GM18511 (cell line): ENCODE results near the gene ROR1.

Experiments
- ATAC-seq: cut with Tn5 transposase; IDR thresholded peaks from one replicate; pipeline ENCODE4 v1.9.1; 2021; ENCODE audit warnings: mild to moderate bottlenecking, moderate library complexity; ENCODE audit not compliant: unreplicated experiment

Gene ROR1

DNA sequence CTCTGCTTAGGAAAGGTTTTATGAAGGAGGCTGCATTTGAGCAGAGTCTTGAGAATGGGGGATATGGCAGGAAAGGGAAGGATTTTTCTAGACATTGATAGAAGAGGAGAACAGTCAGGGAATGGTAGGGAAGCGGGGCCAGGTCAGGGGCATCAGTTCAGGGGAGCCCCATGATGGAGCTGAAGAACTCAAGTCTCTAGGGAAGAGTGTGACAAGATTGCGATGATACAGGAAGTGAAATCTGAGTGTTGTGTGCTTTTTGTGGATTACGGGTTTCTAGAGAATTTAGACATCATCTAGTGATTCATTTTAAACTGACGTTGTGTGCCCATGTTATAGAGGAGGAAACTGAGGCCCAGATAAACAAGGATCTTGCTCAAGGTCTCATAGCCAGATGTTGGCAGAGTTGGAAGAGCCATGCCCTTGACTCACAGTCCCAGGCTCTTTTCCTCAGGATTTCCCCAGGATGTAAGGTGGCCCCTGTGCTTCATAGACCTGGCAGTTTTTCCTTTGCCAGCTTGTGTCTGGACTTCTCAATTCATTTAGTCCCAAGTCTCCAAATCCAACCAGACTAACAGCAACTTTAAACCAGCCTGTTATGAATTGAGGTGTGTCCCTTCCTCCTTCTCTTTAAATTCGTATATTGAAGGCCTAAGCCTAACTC, 130.3 kb downstream of the ROR1 start:
- no peak for ATAC-seq

DNA sequence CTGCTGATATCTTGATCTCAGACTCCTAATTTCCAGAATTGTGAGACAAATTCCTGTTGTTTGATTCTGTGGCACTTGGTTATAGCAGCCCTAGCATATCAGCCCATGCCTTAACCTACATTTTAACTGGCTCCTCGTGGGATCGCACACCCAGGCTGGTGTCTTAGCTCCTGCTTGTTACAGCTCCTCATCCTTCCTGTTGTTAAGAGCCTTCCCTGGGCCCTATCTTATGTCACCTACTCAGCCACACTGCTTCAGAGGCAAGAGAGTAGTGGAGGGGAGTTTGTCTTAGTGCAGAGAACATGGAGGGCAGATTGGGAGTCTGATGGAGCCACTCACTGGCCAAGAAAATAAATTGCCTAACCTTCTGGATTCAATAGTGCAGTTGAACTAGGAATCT, 131.0 kb downstream of the ROR1 start:
- ATAC-seq: no peak

DNA sequence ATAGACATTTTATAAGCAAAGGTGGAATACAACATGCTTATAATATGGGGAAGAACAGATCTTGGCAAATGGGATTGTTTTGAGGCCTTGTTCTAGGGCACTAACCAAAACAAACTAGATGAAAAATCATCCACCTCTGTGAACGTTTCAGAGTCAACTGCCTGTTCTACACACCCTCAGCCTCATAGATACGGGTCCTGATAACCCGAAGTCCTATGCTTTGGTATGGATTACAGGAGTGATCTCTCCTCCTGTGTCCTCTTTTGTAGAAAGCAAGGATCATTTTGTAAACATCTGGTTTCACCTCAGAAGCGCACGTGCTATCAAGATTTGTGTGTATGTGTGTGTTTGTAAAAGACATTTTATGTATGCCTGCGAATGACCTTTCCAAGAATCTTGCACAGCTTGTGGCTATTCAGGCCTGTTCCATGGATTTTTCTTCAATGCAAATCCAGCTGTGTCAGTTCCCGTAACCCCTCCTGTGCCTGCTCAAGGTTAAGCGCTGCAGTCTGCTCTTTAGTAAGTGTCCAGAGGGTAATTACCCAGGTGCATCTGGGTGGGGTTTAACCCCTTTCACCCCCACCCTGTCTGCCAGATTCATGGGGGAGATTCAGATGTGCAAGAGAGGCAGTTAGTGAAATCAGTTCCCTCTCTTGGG, 132.4 kb downstream of the ROR1 start:
- ATAC-seq: no peak

DNA sequence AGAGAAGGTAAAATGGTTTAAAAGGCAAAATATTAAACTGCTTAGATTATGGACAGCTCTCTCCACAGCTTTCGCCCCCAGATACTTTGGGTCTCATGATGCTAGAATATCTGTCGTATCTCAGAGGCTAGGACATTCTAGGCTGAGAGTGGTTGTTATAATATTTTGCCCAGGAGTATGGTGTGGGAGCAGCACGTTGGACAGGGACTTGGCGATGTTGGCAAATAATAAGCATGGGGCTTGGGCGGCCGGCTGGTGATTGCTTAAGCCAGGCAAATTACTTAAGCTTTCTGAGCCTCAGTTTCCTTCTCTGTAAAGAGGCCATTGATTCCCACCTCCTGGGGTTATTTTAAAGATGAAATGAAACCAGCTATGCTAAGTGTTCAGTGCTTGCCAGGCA, 133.2 kb downstream of the ROR1 start:
- ATAC-seq: no peak

DNA sequence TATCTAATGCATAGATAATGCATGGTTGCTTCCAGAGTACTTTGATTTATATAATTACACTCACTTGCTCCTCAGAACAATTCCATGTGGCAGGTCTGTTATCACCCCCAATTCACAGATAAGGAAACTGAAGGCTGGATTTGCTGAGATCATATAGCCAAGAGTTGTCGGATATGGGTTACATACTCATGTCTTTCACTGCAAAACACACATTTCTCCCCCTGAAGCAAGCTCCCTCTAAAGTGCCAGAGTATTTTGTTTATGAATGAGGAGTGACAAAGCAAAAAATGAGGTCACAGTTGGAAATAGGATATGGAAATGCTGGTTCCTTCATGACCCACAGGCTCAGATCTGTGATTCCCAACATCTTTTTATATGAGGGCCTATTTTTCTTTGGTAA, 134.2 kb downstream of the ROR1 start:
- ATAC-seq: no peak

DNA sequence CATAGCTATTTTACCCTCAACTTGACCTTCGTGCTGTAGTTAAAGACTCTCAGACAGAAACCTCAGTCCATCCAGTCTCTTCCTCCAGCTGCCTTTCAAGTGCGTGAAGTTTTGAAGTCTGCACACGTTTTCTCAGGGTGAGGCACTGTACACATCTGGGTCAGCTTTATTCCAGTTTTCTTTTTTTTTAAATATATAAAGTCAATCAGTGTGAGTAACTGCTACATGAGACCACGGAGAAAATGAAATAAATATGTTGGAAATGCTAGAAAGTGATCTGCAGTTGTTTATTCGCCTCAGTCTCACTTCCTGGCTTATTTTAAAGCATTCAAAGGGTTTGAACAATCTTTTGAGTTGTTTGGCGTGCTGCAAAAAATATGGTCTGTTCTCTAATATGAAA, 135.7 kb downstream of the ROR1 start:
- ATAC-seq: no peak

DNA sequence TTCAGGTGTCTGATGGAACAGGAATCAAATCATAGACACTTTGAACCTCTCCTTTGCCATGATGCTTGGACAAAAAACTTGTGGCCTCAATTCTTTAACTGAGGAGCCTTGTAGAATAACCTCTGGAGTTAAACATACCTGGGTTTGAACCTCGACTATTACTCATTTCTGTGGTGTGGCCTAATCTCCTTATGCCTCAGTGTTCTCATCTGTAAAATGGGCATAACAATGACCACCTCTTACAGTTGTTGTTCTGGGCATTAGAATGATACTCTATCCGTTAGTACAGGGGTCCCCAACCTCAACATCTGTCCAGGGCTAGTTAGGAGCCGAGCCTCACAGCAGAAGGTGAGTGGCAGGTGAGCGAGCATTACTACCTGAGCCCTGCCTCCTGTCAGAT, 137.2 kb downstream of the ROR1 start:
- no peak for ATAC-seq

DNA sequence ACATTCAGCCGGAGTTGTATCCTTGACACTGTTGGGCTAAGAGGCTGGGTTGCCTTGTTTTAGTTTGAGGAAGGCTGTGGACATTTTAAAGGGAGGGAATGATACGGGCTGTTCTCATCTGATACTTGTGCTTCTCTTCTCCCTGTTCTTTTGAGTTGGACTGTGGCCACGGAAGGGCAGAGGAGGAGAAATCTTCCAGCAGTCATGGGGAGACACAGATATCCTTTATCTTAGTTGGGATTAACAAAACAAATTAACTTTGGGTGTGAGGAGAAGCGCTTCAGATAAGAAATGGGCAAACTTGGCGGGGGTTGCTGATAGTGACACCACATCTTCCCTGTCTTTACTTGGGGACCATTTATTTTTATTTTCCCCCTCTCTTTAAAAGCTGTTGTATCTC, 138.8 kb downstream of the ROR1 start:
- no peak for ATAC-seq

DNA sequence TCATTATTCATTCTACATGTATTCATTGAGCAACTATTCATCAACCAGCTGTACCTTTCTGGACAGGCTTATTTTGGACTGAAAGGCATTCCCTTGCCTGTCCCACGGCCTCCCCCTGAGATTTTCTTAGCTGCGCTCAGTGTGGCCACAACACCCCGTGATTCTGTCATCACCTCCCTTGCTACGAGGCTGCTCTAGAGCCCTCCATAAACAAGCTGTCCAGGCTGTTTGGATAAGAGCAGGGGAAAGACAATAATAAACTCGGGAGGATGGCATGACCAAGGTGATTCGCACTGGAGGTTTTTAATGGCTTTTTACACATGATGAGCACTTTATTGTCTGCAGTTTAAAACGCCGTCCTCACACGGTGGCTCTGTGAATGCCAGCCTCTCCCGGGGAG, 139.7 kb downstream of the ROR1 start:
- no peak for ATAC-seq

DNA sequence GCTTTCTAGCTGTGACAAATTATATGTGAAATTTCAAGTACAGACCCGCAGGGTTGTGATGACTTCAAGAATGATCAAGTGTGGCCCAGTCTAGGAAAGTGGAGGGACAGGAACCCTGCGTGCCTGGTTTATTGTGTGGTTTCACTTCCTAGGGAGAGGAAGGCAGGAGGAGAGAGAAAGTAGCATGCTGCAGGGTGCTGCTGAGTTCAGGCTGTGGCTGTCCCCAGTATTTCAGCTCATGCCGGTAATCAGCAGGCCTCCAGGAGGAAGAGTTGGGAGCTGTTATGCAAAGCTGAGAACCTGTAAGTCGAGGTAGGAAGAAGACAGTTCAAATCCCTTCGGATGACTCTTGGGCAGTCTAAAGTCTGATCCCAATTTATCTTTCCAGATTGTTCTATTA, 140.4 kb downstream of the ROR1 start:
- ATAC-seq: no peak

DNA sequence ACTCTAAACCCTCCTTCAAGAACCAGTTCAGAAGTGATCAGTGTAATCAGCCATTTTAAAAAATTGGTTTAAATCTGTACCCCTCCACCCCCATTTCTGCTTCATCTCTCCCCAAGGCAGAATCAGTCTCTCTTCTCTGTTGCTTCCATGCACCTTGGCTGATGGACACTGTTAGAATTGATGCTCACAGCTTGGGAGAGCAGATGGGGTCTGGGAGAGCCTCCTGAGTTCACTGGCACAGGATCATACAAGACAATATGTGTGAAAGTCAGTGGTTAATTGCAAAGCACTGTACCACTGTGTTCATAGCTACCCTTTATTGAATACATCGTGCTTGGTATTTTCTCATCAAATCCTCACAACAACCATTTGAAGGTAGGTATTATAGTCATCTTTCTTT, 140.9 kb downstream of the ROR1 start:
- ATAC-seq: no peak

DNA sequence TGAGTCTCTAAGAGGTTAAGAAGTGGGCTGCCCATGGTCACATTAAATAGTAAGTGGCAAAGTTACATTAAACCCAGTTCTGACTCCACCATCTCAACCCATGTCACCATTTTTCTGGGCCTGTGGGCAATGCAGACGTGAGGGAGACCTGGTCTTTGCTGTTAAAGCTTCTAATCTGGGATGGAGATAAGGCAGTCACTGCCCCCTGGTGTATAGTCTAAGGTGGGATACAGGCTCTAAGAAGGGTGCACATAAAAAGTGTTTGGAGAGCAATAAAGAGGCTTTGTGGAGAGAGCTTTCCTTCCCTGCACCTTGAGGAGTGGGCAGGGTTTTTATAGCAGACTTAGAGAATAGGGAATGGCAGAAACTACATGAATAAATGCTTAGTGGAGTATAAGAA, 141.3 kb downstream of the ROR1 start:
- no peak for ATAC-seq

DNA sequence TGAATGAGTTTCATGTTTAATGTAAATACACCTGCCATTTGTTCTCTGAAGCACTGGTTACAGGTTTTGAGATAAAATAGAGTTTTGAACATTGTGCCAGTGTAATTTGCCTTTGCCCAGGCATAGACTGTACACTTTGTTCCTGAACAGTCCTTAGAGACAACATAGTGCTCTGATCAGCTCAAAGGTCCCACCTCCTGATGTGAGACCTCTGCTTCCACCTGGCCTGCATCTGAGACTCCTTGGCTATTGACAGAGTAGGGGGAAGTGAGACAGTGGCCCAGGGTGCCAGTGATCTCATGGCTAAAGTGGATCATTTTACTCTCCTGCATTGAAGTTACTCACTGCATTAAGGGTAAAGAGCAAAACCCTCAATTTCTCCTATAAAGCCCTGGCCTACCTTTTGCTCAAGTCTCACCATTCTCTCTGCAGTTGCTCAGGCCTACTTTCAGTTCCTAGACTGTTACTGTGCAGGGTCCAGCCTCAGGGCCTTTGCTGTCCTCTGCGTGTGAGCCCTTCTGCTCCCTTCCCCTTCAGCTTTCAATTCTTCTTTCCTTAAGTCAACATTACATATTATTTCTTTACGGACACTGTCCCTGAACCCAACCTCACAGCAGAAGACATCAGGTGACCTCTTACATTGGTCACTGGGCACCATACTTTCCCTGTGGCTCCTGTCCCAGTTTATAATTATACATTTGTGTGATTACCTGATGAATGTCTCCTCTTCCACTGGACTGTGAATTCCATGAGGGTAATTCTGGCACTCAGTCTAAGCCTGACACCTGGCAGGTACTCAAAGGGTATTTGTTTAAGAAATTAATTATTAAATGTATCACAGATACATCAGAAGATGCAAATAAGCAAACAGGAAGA, 142.9 kb downstream of the ROR1 start:
- no peak for ATAC-seq

DNA sequence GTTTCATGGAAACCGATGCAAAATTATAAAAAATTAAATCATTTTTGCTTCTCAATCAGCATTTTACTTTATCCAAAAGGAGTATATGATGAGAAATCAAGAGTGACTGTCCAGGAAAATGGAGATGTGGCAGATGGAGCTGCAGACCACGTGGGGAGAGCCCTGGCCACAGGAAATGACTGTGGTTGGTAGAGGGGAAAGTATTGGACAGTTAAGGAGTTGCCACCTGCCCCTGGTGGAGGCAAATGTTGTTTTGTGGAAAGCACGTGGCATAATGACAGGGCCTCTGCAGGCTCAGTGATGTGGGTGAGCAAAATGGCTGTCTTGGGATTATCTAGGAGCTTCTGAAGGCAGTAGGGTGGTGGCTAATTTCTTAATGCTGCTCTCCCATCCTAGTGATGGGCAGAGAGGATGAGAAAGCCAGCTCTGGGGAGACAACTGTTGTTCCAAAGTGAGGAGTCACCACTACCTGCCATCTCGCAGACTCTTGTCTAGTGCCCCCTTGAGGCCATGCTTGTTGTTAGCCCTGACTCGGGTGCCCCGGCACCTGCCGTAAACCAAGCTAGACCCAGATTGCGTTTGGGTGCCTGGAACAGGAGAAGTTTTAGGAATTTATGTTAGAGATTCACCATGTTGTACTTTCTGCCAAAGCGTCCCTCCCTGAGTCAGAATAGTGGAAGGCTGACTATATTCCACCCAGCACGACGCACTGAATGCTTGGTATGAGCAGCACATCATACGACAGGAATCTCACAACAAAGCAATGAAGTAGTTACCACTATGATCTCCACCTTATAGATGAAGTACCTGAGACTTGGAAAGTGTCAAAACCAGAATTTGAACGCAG, 144.0 kb downstream of the ROR1 start:
- no peak for ATAC-seq

DNA sequence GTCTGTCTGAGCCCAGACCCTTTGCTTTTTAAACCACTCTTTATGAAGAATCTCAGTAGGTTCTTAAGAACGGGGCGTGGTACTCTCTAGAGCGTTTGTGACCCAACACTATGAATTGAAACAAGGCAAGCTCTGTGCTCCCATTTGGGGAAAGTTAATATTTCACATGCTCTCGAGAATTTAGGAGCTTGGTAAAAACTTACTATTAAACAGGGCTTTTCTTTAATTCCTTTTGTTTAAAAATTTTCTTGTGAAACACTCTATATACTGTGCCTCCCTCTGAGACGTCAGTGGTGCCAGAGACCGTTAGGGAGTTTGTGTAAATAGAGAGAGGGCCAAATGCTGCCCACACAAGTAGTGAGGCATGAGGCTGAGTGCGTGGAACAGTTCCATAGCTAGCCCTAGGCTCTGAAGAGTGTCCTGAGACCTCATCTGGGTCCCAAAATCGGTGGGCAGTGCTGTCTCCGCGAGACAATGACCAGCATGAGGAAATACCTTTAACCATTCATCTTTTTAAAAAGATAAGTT, 144.7 kb downstream of the ROR1 start:
- no peak for ATAC-seq

DNA sequence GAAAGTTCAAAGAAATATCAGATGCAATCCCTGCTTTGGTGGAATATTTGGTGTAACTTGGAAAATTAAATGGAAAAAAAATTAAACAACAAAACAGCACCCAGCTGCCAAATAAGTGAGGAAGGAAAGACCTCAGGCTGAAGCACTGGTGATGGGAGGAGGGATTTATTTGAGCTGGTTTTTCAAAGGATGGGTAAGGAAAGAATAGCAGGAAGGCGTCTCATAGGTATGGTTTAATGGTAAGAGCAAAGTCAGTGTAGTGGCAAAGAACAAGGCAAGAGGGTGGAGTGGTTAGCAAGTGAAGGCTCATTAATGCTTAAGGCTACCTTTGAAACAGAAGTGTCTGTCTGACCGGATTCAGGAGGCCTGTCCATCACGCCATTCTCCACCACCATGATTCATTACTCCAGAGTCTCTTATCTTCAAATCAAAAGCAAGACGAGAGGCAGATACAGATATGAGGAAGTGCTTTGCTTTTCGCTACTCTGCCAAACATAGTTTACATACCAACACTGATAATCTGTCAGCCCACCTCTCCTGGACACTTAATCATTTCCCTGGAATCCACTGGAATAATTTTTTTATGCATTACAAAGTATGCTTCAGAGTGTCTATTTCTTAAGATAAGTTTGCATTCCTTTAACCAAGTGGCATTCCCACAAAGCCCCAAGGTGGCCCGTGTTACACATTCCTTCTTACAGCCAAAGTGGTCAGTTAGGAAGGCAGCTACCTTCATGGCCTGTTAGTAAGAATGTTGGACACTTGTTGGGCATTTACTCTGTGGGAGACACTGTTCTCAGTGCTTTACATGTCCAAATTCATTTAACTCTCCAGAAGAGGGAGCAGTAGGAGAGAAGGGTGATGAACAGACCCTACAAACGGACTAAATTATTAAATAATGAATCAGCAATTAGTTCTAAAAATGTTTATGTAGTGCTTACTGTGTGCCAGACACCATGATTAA, 146.6 kb downstream of the ROR1 start:
- ATAC-seq: no peak

DNA sequence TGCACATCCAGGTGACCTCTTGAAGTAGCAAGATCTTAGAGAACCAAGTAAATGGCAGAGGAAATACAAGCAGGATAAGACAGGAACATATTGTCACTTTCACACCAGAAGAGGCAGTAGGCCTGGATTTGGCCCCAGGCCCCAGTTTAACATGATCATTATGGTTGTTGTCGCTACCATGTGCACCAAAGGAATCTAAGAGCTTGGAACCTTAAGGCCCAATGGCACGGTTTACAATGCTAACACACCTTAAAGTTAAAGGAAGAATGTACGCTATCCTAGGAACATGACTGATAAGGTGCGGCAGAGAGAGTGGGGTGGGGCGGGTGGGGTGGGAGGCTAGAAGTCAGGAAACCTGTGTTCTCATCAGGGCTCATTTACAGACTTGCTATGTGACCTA, 147.5 kb downstream of the ROR1 start:
- no peak for ATAC-seq

DNA sequence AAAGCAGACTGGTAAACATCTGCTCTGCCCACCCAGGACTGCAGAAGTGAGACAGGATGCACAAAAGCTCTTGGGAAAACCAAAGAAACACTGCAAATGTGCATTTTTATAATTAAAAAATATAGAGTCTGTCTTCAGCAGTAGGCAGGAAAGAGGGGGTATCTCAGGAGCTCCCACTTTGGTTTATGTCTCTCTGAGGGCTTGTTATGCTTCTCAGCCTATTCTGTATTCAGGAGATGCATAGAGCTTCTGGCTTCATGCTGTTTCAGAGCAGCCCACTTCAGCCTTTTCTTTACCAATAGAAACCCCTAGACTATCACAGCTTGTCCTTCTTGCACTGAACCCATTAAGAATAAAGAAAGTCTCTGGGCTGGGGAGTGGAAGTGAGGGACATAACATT, 148.0 kb downstream of the ROR1 start:
- no peak for ATAC-seq

DNA sequence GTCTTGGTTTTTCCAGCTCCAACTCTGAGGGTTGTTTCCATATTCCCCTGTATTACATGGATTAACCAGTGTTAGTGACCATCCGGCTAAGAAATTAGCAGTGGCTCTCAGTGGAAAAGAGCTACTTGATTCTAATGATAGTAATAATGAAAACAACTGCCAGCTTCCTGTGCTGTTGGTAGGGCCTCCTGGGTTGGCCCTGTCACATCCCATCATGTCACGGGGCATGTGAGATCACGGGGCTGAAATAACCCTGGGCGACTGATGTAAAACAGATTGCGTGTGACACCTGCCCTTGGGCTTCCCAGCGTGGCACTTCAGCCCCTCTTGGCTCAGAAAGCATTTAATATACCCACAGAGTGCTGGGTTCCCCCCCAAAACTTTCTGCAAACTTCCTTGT, 149.0 kb downstream of the ROR1 start:
- ATAC-seq: no peak

DNA sequence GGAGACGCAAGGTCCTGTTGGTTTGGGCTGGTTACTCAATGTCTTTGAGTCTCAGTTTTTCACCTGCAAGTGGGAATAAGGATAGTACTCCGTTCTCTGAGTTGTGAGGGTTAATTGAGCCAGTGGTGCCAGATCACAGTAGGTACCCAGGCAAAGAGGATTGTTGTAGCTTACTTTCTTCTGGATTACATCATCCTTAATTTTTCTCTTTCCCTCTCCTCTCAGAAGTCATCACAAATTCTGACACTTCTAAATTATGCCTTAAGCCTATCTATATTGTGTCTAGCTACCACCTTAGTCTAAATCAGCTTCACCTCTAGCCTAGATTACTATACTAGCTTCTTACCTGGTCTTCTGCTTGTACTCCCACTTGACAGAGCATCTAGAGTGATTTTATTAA, 149.5 kb downstream of the ROR1 start:
- no peak for ATAC-seq
